K562 (cell line): ENCODE results near the gene USP15. TPM values are rescaled to one million over a fixed set of nuclear protein-coding genes. Genes with fewer than 3 reads are reported as not detected.

Experiments used
- ATAC-seq: fragments of 200-7000 bp; cut with Tn5 transposase; 3 replicates; pipeline ENCODE4 v1.9.1; 2020; ENCODE audit warnings: moderate library complexity
- BruUV-seq: library from RNA; stranded (reverse); fragments of 400-500 nt; replicated peaks from 2 replicates; lab custom pipeline; 2021; lab: Mats Ljungman, UMichigan
- CTCF ChIA-PET: fragments of 300-600 bp; formaldehyde crosslinking; extraction: SDS; loops from one replicate; lab custom pipeline; 2021; ENCODE audit warnings: low intra/inter-chr PET ratio; lab: Yijun Ruan, JAX
- POLR2A ChIA-PET: fragments of 300-600, 350-650 bp; sonication (Branson Sonifier 250); formaldehyde crosslinking; extraction: SDS; loops from one replicate; lab custom pipeline; 2021; ENCODE audit warnings: antibody characterized with exemption, inconsistent platforms; lab: Yijun Ruan, JAX
- DNase-seq, 4 experiments: peaks; one replicate each; pipeline versions ENCODE4 v3.0.0 to v3.0.0-alpha.2; 2011 to 2018; ENCODE audit warnings: low spot score in 3 of 4, mixed read lengths in 3 of 4; ENCODE audit errors: extremely low read depth in 1 of 4
- FAIRE-seq: peaks from 2 replicates; lab custom pipeline; 2011; peaks lifted over from hg19 to GRCh38; lab: Jason Lieb, UNC
- H2AFZ ChIP-seq: 2 replicates; pipeline ENCODE4 v1.6.0; 2011; ENCODE audit warnings: low read depth, low read length, control low read depth, inconsistent platforms
- H3K27ac ChIP-seq: fragments of 200-600 bp; 3 replicates; pipeline ENCODE4 v1.8.0; 2011; ENCODE audit warnings: low read depth, mild to moderate bottlenecking, control low read depth, inconsistent platforms, low read length, moderate library complexity, mixed read lengths; ENCODE audit errors: extremely low read depth
- H3K27me3 ChIP-seq, 2 experiments: fragments of 300-600 bp in 1 of 2; 2 replicates in 1 of 2; 3 replicates in 1 of 2; pipeline versions ENCODE4 v1.6.0 to v1.8.0; 2011; ENCODE audit warnings: inconsistent platforms in 2 of 2, low read length in 2 of 2, mild to moderate bottlenecking in 1 of 2, mixed read lengths in 1 of 2, moderate library complexity in 1 of 2; ENCODE audit not compliant: control insufficient read depth in 2 of 2, insufficient read depth in 2 of 2
- H3K36me3 ChIP-seq: fragments of 300-600 bp; 3 replicates; pipeline ENCODE4 v1.8.0; 2011; ENCODE audit warnings: mild to moderate bottlenecking, low read length, inconsistent platforms; ENCODE audit not compliant: control insufficient read depth, insufficient read depth
- H3K4me1 ChIP-seq, 2 experiments: fragments of 200-600 bp in 1 of 2; replicated peaks in 1 of 2; 2 replicates in 1 of 2; 3 replicates in 1 of 2; pipeline versions ENCODE4 v1.5.1 to v1.8.0; 2011; ENCODE audit warnings: inconsistent platforms in 2 of 2, low read length in 2 of 2, mild to moderate bottlenecking in 1 of 2, mixed read lengths in 1 of 2, moderate library complexity in 1 of 2; ENCODE audit not compliant: control insufficient read depth in 2 of 2, insufficient read depth in 2 of 2
- H3K4me2 ChIP-seq: 2 replicates; pipeline ENCODE4 v1.6.1; 2011; ENCODE audit warnings: low read length, control low read depth, inconsistent platforms, mixed read lengths; ENCODE audit not compliant: insufficient read depth
- H3K4me3 ChIP-seq: fragments of 200-600 bp; sonication (generic), shearing (Covaris generic); 2 replicates; pipeline ENCODE4 v1.5.1; 2016; ENCODE audit warnings: control low read depth, inconsistent platforms
- H3K79me2 ChIP-seq: fragments of 200-600 bp; 3 replicates; pipeline ENCODE4 v1.8.0; 2011; ENCODE audit warnings: low read length, inconsistent platforms; ENCODE audit not compliant: control insufficient read depth, insufficient read depth
- H3K9ac ChIP-seq, 2 experiments: 2 replicates each; pipeline versions ENCODE4 v1.6.0 to v1.6.1; 2011; ENCODE audit warnings: low read depth in 2 of 2, low read length in 2 of 2, control low read depth in 1 of 2, inconsistent platforms in 1 of 2, mild to moderate bottlenecking in 1 of 2, mixed read lengths in 1 of 2; ENCODE audit not compliant: insufficient read depth in 1 of 2
- H3K9me1 ChIP-seq: one replicate; pipeline ENCODE4 v1.6.0; 2011; ENCODE audit warnings: inconsistent platforms, mild to moderate bottlenecking, low read length, moderate library complexity; ENCODE audit not compliant: control insufficient read depth, insufficient read depth
- H3K9me3 ChIP-seq: replicated peaks from 2 replicates; pipeline ENCODE4 v1.5.1; 2011; ENCODE audit warnings: low read depth, low read length, inconsistent platforms; ENCODE audit not compliant: control insufficient read depth, insufficient read depth
- H4K20me1 ChIP-seq: replicated peaks from 2 replicates; pipeline ENCODE4 v1.6.1; 2011; ENCODE audit warnings: low read length, inconsistent platforms, mixed read lengths; ENCODE audit not compliant: control insufficient read depth, insufficient read depth
- ARID1B ChIP-seq: fragments of 450-650 bp; IDR thresholded peaks from 2 replicates; pipeline ENCODE4 v1.6.1; 2016; ENCODE audit warnings: antibody characterized with exemption, mild to moderate bottlenecking, inconsistent platforms
- FOXK1 ChIP-seq: sonication (generic); formaldehyde crosslinking; IDR thresholded peaks from 2 replicates; pipeline ENCODE4 v1.8.0; 2022; ENCODE audit warnings: missing genetic modification reagents, mild to moderate bottlenecking, borderline replicate concordance
- KLF10 ChIP-seq: fragments of 250-450 bp; sonication (Bioruptor Pico); IDR thresholded peaks from 2 replicates; pipeline ENCODE4 v1.6.1; 2021; ENCODE audit warnings: matching md5 sums
- MED1 ChIP-seq: sonication (generic); formaldehyde crosslinking; IDR thresholded peaks from 2 replicates; pipeline ENCODE4 v1.8.1; 2023; ENCODE audit warnings: missing genetic modification reagents, borderline replicate concordance
- MEIS2 ChIP-seq: fragments of 450-650 bp; IDR thresholded peaks from 2 replicates; pipeline ENCODE4 v1.6.1; 2014; ENCODE audit warnings: mild to moderate bottlenecking; ENCODE audit not compliant: partially characterized antibody
- MYBL2 ChIP-seq, 2 experiments: fragments of 450-650 bp in 1 of 2; sonication (generic) in 1 of 2; formaldehyde crosslinking in 1 of 2; IDR thresholded peaks; 2 replicates each; pipeline versions ENCODE4 v1.6.1 to v1.8.1; 2017 to 2022; ENCODE audit warnings: borderline replicate concordance in 1 of 2, inconsistent platforms in 1 of 2, low read depth in 1 of 2, mild to moderate bottlenecking in 1 of 2, missing genetic modification reagents in 1 of 2, moderate library complexity in 1 of 2
- PHTF2 ChIP-seq: fragments of 250-450 bp; sonication (Bioruptor Pico); IDR thresholded peaks from 2 replicates; pipeline ENCODE4 v1.5.0; 2021; ENCODE audit warnings: mild to moderate bottlenecking
- POU5F1 ChIP-seq: fragments of 150-350 bp; IDR thresholded peaks from 2 replicates; pipeline ENCODE4 v1.6.1; 2014; ENCODE audit warnings: borderline replicate concordance, low read length, low read depth, mild to moderate bottlenecking; ENCODE audit not compliant: partially characterized antibody
- PTTG1 ChIP-seq: fragments of 450-650 bp; IDR thresholded peaks from 2 replicates; pipeline ENCODE4 v1.6.1; 2016; ENCODE audit warnings: low read depth, mild to moderate bottlenecking, missing genetic modification characterization, missing compliant biosample characterization
- RHOXF2B ChIP-seq: fragments of 250-450 bp; sonication (Bioruptor Pico); conservative IDR thresholded peaks from 2 replicates; pipeline ENCODE4 v1.5.1; 2021
- SMARCA5 ChIP-seq: fragments of 450-650 bp; IDR thresholded peaks from 2 replicates; pipeline ENCODE4 v1.6.1; 2016
- TGIF2 ChIP-seq: sonication (generic); formaldehyde crosslinking; IDR thresholded peaks from 2 replicates; pipeline ENCODE4 v1.8.1; 2022; ENCODE audit warnings: mild to moderate bottlenecking, missing genetic modification reagents, moderate library complexity
- ZKSCAN1 ChIP-seq: fragments of 150-350 bp; IDR thresholded peaks from 2 replicates; pipeline ENCODE4 v1.6.1; 2016; ENCODE audit warnings: low read depth, low read length
- ZNF134 ChIP-seq: fragments of 250-450 bp; sonication (Bioruptor Pico); conservative IDR thresholded peaks from 2 replicates; pipeline ENCODE4 v1.4.0; 2020
- ZNF282 ChIP-seq: sonication (generic); formaldehyde crosslinking; IDR thresholded peaks from 2 replicates; pipeline ENCODE4 v1.8.1; 2023; ENCODE audit warnings: missing genetic modification reagents
- ZNF561 ChIP-seq: fragments of 450-650 bp; formaldehyde crosslinking; conservative IDR thresholded peaks from 2 replicates; pipeline ENCODE4 v1.4.0; 2020; ENCODE audit warnings: mild to moderate bottlenecking, moderate library complexity
- ZNF584 ChIP-seq: fragments of 200-800 bp; sonication (Bioruptor generic); IDR thresholded peaks from 2 replicates; pipeline ENCODE4 v1.6.1; 2016; ENCODE audit warnings: low read depth, mild to moderate bottlenecking, missing genetic modification characterization, missing compliant biosample characterization
- ZNF778 ChIP-seq: fragments of 450-650 bp; formaldehyde crosslinking; IDR thresholded peaks from 2 replicates; pipeline ENCODE4 v1.4.0; 2020; ENCODE audit warnings: mild to moderate bottlenecking, moderate library complexity
- ZNF780A ChIP-seq: fragments of 250-450 bp; sonication (Bioruptor Pico); IDR thresholded peaks from 2 replicates; pipeline ENCODE4 v1.5.0; 2021; ENCODE audit warnings: mild to moderate bottlenecking
- WGBS: fragments of 100-300 bp; shearing (Covaris generic); methylation state at CpG from one replicate; pipeline ENCODE4 v1.1.6; 2016; ENCODE audit warnings: low coverage, mixed read lengths; ENCODE audit not compliant: insufficient coverage; ENCODE audit errors: missing lambda C conversion rate; 5-methylcytosine and 5-hydroxymethylcytosine counted together
- in situ Hi-C: fragments of 300-500 bp; cut with MboI; formaldehyde crosslinking; loops from 4 replicates; pipeline ENCODE4 v1.15.0; 2018; ENCODE audit warnings: inconsistent platforms, mixed read lengths
- intact Hi-C: fragments of 100-400 bp; cut with micrococcal nuclease; formaldehyde crosslinking; loops from 2 replicates; pipeline ENCODE4 v1.14.2; 2022
- polyA plus RNA-seq, 8 experiments: library from polyadenylated mRNA; depleted of rRNA in 4 of 8; stranded (reverse) in 5 of 8; unstranded in 3 of 8; fragments of >200 nt; fragmentation: Nextera tagmentation in 2 of 8; fragmentation: Illumina TruSeq in 1 of 8; extraction: Ambion mirVana in 2 of 8; extraction: Trizol in 1 of 8; gene quantifications; 2 replicates each; pipeline versions ENCODE4 v1.2.1 to v1.2.3, GENCODE V29; 2011 to 2014; ENCODE audit warnings: inconsistent platforms in 1 of 8, missing spikeins in 1 of 8
- total RNA-seq, 7 experiments: library from RNA; depleted of rRNA in 6 of 7; stranded (reverse); fragments of >200 nt in 6 of 7; fragmentation: Illumina TruSeq in 2 of 7; extraction: Trizol in 2 of 7; gene quantifications; 2 replicates each; pipeline versions ENCODE4 v1.2.1 to v1.2.3, GENCODE V29; 2011 to 2021; ENCODE audit warnings: low replicate concordance in 1 of 7
- TF ChIP-seq, protein P1 (sequence below), 2 experiments: IDR thresholded peaks in 1 of 2; conservative IDR thresholded peaks in 1 of 2; 2 replicates each; pipeline ENCODE4 v1.6.1; 2016; ENCODE audit warnings: low read depth in 2 of 2, mild to moderate bottlenecking in 1 of 2, missing compliant biosample characterization in 1 of 2, missing genetic modification characterization in 1 of 2, moderate library complexity in 1 of 2
- TF ChIP-seq, protein P2 (sequence below): fragments of 450-650 bp; IDR thresholded peaks from 2 replicates; pipeline ENCODE4 v1.6.1; 2016

Gene USP15
- total and polyA plus RNA-seq, 9 of the 15 experiments (the other 6 are each of a cell fraction or from before 2014, with no cell fraction given) = 140 to 272 (median 182) TPM

DNA sequence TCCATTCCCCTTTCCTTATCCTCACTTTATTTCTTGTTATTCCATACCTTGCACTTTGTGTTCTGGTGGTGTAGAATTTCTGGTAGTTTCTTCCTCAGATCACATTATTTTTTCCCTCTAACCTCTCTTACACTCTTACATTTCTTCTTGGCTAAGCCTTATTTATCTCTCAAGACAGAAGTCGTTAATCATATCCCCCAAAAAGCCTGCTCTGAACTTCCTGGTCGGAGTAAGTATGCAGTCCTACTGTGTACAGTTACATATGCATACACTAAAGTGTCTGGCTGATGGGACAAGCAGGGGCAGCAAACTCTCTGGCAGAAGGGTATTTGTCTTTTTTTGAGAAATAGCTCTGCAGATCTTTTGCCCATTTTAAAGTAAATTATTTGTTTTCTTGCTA is 33.1 kb upstream of the USP15 start:
- in situ Hi-C loops = no loop called here
- POLR2A ChIA-PET = no interaction called here
- intact Hi-C loops = no loop called here
- Histone ChIP-seq H3K9me3 (no peaks in the 10 kb centered on the region), H3K4me2 (no peak overlapping the region), H2AFZ (peak overlapping the region; percentile 64), H3K4me3 (no peak overlapping the region), H3K4me1 (peaks cover 2 to 11% of the 10 kb centered on the region in 2 experiments; a peak in 4 of 5 replicates), H4K20me1 (no peaks in the 10 kb centered on the region), H3K27me3 (no peaks in the 10 kb centered on the region), H3K79me2 (no peaks in the 10 kb centered on the region), H3K36me3 (no peaks in the 10 kb centered on the region), H3K27ac (peak overlapping the region; percentile 45; the same call in 1 of the 3 replicates), H3K9ac (no peak overlapping the region), H3K9me1 (no peaks in the 10 kb centered on the region)
- ATAC-seq = peak; percentile 52
- CTCF ChIA-PET = no interaction called here
- 10% methylated on average over 2 of the region's 2 CpGs for WGBS
- no peak for DNase-seq
- no TSS peak for BruUV-seq
- FAIRE-seq = no peak
- TF ChIP-seq ZKSCAN1 (peak; percentile 95), KLF10 (CRISPR knock-in tag) (no peak), TGIF2 (CRISPR knock-in tag) (no peak), ZNF584 (CRISPR knock-in tag) (no peak), ZNF134 (CRISPR knock-in tag) (no peak), POU5F1 (no peak), MEIS2 (peak; percentile 83), PTTG1 (no peak), PHTF2 (CRISPR knock-in tag) (no peak), ZNF282 (CRISPR knock-in tag) (no peak), ZNF778 (no peak), MYBL2 (IDR thresholded peaks at IDR 0.05; ENCODE audit: low read depth) (no peak), MYBL2 (CRISPR knock-in tag; IDR thresholded peaks at IDR 0.05; ENCODE audit: borderline replicate concordance) (no peak), FOXK1 (CRISPR knock-in tag) (no peak), MED1 (CRISPR knock-in tag) (no peak), SMARCA5 (no peak), ARID1B (peak; percentile 36; the same call in 1 of the 2 replicates), RHOXF2B (CRISPR knock-in tag) (no peak), ZNF561 (CRISPR knock-in tag) (no peak), ZNF780A (CRISPR knock-in tag) (no peak)
- TF ChIP-seq, protein P1, sequence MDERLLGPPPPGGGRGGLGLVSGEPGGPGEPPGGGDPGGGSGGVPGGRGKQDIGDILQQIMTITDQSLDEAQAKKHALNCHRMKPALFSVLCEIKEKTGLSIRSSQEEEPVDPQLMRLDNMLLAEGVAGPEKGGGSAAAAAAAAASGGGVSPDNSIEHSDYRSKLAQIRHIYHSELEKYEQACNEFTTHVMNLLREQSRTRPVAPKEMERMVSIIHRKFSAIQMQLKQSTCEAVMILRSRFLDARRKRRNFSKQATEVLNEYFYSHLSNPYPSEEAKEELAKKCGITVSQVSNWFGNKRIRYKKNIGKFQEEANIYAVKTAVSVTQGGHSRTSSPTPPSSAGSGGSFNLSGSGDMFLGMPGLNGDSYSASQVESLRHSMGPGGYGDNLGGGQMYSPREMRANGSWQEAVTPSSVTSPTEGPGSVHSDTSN (CRISPR knock-in tag; IDR thresholded peaks at IDR 0.05; ENCODE audit: low read depth) = no peak
- TF ChIP-seq, protein P1 (tag; conservative IDR thresholded peaks at IDR 0.05; ENCODE audit: low read depth) = peak; percentile 61
- TF ChIP-seq, protein P2, sequence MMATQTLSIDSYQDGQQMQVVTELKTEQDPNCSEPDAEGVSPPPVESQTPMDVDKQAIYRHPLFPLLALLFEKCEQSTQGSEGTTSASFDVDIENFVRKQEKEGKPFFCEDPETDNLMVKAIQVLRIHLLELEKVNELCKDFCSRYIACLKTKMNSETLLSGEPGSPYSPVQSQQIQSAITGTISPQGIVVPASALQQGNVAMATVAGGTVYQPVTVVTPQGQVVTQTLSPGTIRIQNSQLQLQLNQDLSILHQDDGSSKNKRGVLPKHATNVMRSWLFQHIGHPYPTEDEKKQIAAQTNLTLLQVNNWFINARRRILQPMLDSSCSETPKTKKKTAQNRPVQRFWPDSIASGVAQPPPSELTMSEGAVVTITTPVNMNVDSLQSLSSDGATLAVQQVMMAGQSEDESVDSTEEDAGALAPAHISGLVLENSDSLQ = peak; percentile 55
